Panc1 (cell line): Measurements from ENCODE around the gene MEAF6. TPM values are rescaled to one million over a fixed set of nuclear protein-coding genes. Genes with fewer than 3 reads are reported as not detected.

Source experiments
- ATAC-seq: fragments of 200-7000 bp; cut with Tn5 transposase; 2 replicates; pipeline ENCODE4 v1.9.1; 2020; ENCODE audit warnings: mild to moderate bottlenecking, moderate library complexity
- BruUV-seq: library from RNA; stranded (reverse); fragments of 400-500 nt; replicated peaks from 2 replicates; lab custom pipeline; 2021; lab: Mats Ljungman, UMichigan
- CTCF ChIA-PET: fragments of 300-600 bp; sonication (Branson Sonifier 250); formaldehyde crosslinking; loops from one replicate; lab custom pipeline; 2022; ENCODE audit warnings: antibody characterized with exemption; lab: Charles Lee
- POLR2A ChIA-PET: fragments of 300-600 bp; sonication (Branson Sonifier 250); formaldehyde crosslinking; loops from one replicate; lab custom pipeline; 2022; ENCODE audit warnings: antibody characterized with exemption; lab: Charles Lee
- DNase-seq: peaks from one replicate; pipeline ENCODE4 v3.0.0-alpha.2; 2010; ENCODE audit warnings: low read depth, low spot score
- H3K27ac ChIP-seq: 2 replicates; pipeline ENCODE4 v1.5.1; 2011; ENCODE audit warnings: mild to moderate bottlenecking, low read length, inconsistent platforms
- H3K27me3 ChIP-seq: fragments of 200-500 bp; sonication (Bioruptor generic); 2 replicates; pipeline ENCODE4 v1.6.0; 2014; ENCODE audit warnings: low read length, inconsistent platforms; ENCODE audit not compliant: control insufficient read depth, insufficient read depth
- H3K36me3 ChIP-seq: fragments of 200-500 bp; sonication (Bioruptor generic); 2 replicates; pipeline ENCODE4 v1.5.1; 2014; ENCODE audit warnings: inconsistent platforms, mild to moderate bottlenecking, low read length, moderate library complexity; ENCODE audit not compliant: control insufficient read depth, insufficient read depth
- H3K4me1 ChIP-seq: 2 replicates; pipeline ENCODE4 v1.5.1; 2011; ENCODE audit warnings: inconsistent platforms, mild to moderate bottlenecking, low read length, moderate library complexity; ENCODE audit not compliant: control insufficient read depth, insufficient read depth
- H3K4me3 ChIP-seq, 2 experiments: 2 replicates each; pipeline ENCODE4 v1.5.1; 2011 to 2012; ENCODE audit warnings: low read depth in 2 of 2, low read length in 2 of 2, mild to moderate bottlenecking in 2 of 2, inconsistent platforms in 1 of 2, moderate library complexity in 1 of 2
- H3K9me3 ChIP-seq: fragments of 200-500 bp; sonication (Bioruptor generic); 2 replicates; pipeline ENCODE4 v1.5.1; 2014; ENCODE audit warnings: low read depth, mild to moderate bottlenecking, inconsistent platforms, low read length, moderate library complexity; ENCODE audit not compliant: control insufficient read depth, insufficient read depth
- CTCF ChIP-seq: fragments of 450-650 bp; IDR thresholded peaks from 2 replicates; pipeline ENCODE4 v1.5.1; 2017; ENCODE audit warnings: mild to moderate bottlenecking
- POLR2AphosphoS5 ChIP-seq: IDR thresholded peaks from 2 replicates; pipeline ENCODE4 v1.6.1; 2012; ENCODE audit warnings: mild to moderate bottlenecking, low read depth, low read length, moderate library complexity
- SIN3A ChIP-seq: IDR thresholded peaks from 2 replicates; pipeline ENCODE4 v1.6.1; 2012; ENCODE audit warnings: low read depth, mild to moderate bottlenecking, low read length, moderate library complexity, borderline replicate concordance; ENCODE audit not compliant: insufficient read depth
- TCF7L2 ChIP-seq: IDR thresholded peaks from 2 replicates; pipeline ENCODE4 v1.6.1; 2011; ENCODE audit warnings: mild to moderate bottlenecking, low read depth, low read length, inconsistent platforms
- in situ Hi-C: cut with HindIII; loops from 2 replicates; pipeline ENCODE4 v1.10.0; 2016; ENCODE audit warnings: low sequenced_read_pairs, low pct_unique_long_range_greater_than_20kb
- intact Hi-C: fragments of 100-400 bp; cut with micrococcal nuclease; formaldehyde crosslinking; loops from one replicate; pipeline ENCODE4 v1.10.0; 2022; ENCODE audit not compliant: unreplicated experiment
- total RNA-seq: library from RNA; stranded (reverse); gene quantifications from one replicate; pipeline ENCODE4 v1.2.1, GENCODE V29; 2021; ENCODE audit not compliant: unreplicated experiment
- TF ChIP-seq, protein P1 (sequence below), 2 experiments: IDR thresholded peaks; 2 replicates each; pipeline ENCODE4 v1.6.1; 2011 to 2012; ENCODE audit warnings: low read depth in 2 of 2, control low read depth in 1 of 2, low read length in 1 of 2, mild to moderate bottlenecking in 1 of 2, moderate library complexity in 1 of 2; ENCODE audit not compliant: insufficient read depth in 1 of 2

Gene MEAF6
- total RNA-seq, 1 experiment from 2014 or later: 50.0 TPM

GRCh38 chr1:37458551-37458950 is 56.0 kb downstream of the MEAF6 start:
- no peaks in the 10 kb centered on the region for H3K36me3 ChIP-seq
- no peak overlapping the region for H3K27ac ChIP-seq
- ChIA-PET CTCF (interaction anchor here (0.7 to 1.4 kb wide), 4 partner anchors 18 to 986 kb away, joined by 3 to 7 read pairs (median 4); no protein-coding TSS in a partner anchor), POLR2A (no interaction called here)
- peaks cover 4% of the 10 kb centered on the region; the same call in 1 of the 2 replicates for H3K4me1 ChIP-seq
- H3K27me3 ChIP-seq: no peaks in the 10 kb centered on the region
- DNase-seq (no peak), ATAC-seq (no peak)
- no TSS peak for BruUV-seq
- H3K9me3 ChIP-seq: no peaks in the 10 kb centered on the region
- TF ChIP-seq SIN3A (no peak), POLR2AphosphoS5 (no peak), TCF7L2 (no peak), CTCF (no peak)
- TF ChIP-seq, protein P1, sequence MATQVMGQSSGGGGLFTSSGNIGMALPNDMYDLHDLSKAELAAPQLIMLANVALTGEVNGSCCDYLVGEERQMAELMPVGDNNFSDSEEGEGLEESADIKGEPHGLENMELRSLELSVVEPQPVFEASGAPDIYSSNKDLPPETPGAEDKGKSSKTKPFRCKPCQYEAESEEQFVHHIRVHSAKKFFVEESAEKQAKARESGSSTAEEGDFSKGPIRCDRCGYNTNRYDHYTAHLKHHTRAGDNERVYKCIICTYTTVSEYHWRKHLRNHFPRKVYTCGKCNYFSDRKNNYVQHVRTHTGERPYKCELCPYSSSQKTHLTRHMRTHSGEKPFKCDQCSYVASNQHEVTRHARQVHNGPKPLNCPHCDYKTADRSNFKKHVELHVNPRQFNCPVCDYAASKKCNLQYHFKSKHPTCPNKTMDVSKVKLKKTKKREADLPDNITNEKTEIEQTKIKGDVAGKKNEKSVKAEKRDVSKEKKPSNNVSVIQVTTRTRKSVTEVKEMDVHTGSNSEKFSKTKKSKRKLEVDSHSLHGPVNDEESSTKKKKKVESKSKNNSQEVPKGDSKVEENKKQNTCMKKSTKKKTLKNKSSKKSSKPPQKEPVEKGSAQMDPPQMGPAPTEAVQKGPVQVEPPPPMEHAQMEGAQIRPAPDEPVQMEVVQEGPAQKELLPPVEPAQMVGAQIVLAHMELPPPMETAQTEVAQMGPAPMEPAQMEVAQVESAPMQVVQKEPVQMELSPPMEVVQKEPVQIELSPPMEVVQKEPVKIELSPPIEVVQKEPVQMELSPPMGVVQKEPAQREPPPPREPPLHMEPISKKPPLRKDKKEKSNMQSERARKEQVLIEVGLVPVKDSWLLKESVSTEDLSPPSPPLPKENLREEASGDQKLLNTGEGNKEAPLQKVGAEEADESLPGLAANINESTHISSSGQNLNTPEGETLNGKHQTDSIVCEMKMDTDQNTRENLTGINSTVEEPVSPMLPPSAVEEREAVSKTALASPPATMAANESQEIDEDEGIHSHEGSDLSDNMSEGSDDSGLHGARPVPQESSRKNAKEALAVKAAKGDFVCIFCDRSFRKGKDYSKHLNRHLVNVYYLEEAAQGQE (IDR thresholded peaks at IDR 0.05; ENCODE audit: insufficient read depth in 1 of 2, low read depth in 2 of 2, low read length in 1 of 2): no peak
- in situ Hi-C loops (no loop called here), intact Hi-C loops (no loop called here)
- H3K4me3 ChIP-seq: no peak overlapping the region

- Histone ChIP-seq H3K27ac (no peak overlapping the region), H3K27me3 (no peaks in the 10 kb centered on the region), H3K4me3 (no peak overlapping the region), H3K4me1 (peaks cover 4% of the 10 kb centered on the region; the same call in 1 of the 2 replicates), H3K9me3 (no peaks in the 10 kb centered on the region), H3K36me3 (no peaks in the 10 kb centered on the region)
- no TSS peak for BruUV-seq
- ChIA-PET CTCF (interaction anchor here (3.9 kb wide), 1 partner anchor 30 kb away, joined by 16 read pairs; no protein-coding TSS in a partner anchor), POLR2A (no interaction called here)
- intact Hi-C loops: no loop called here
- TF ChIP-seq POLR2AphosphoS5: no peak
- TF ChIP-seq TCF7L2: no peak
- TF ChIP-seq SIN3A: no peak
- TF ChIP-seq, protein P1 (IDR thresholded peaks at IDR 0.05; ENCODE audit: insufficient read depth in 1 of 2, low read depth in 2 of 2, low read length in 1 of 2): no peak
- TF ChIP-seq CTCF: no peak
- DNase-seq: no peak
- in situ Hi-C loops: no loop called here
- no peak for ATAC-seq
Observed at GRCh38 chr1:37456614-37457013, 58.0 kb downstream of the MEAF6 start.
